ENCODE data around the gene ATAD3B.
"Not testable (repeated sequence)": the region's sequence is repeated elsewhere in the genome, so short reads cannot be mapped to it uniquely, and the experiment has no call there.

ATAD3B gene

DNA sequence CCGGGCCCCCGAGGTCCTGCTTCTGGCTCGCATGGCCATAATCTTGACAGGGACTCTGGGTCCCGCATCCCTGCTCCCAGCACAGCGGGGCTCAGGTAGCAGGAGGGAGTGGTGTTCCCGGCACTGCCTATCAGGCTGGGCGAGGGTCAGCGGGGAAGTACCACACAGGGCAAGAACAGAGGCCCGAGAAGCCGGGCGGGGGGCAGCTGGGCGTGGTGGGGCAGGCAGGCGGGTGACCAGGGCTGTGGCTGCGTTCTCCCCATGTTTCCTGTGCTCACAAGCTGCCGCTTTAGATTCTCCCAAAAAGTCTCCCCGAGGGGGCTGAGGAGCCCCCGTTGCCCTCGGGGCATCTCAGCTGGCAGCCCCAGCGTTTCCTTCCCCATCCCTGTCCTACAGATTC is 18.3 kb downstream of the ATAD3B start (continued):
- TF ChIP-seq KLF16 (tag by site-specific recombination; IDR thresholded peaks at IDR 0.05) = no peak
- TF ChIP-seq ZNF341 (tag by site-specific recombination; IDR thresholded peaks at IDR 0.05; ENCODE audit: low read depth) = no peak
- no peak for TF ChIP-seq SALL2 (tag by site-specific recombination; IDR thresholded peaks at IDR 0.05; ENCODE audit: borderline replicate concordance)
- TF ChIP-seq ZNF19 (tag by site-specific recombination; IDR thresholded peaks at IDR 0.05; ENCODE audit: low read depth) = no peak
- no peak for TF ChIP-seq GLI2 (tag by site-specific recombination; IDR thresholded peaks at IDR 0.05; ENCODE audit: borderline replicate concordance, low read depth)

DNA sequence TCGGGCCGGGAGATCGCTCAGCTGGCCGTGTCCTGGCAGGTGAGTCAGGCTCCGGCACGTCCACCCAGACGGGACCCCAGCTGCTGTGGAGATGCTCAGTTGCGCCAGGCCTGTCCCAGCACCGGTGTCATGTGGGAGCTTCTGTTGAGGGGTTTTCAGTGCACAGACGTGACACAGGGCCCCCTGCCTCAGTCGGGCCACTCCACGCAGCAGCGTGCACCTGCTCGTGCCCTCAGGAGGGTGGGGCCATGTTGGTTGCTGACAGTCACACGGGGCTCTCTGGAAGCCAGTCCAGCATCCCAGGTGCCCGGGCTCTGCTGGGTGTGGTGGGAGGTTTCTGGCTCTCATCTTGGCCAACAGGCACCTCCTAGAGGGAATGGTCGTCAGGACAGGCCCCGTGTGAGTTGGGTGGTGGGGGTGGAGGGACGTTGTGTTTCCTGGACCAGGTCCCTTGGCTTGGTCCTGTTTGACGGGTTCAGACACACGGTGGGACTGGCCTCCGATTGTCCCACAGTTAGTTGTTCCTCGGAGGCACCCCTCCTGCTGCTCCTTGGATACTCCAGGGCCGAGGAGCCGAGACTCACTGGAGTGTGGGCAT is 19.2 kb downstream of the ATAD3B start:
- Histone ChIP-seq H3K4me3 (ENCODE audit: low read depth, low read length) (no peak overlapping the region), H3K4me1 (ENCODE audit: control insufficient read depth, insufficient read depth, low read length) (no peaks in the 10 kb centered on the region), H3K27ac (ENCODE audit: extremely low read depth, low read depth, low read length) (no peak overlapping the region), H3K36me3 (ENCODE audit: control insufficient read depth in 2 of 2, insufficient read depth in 1 of 2, low read length in 2 of 2) (peaks cover 21 to 90% of the 10 kb centered on the region in 2 experiments; a peak in 2 of 3 replicates), H3K9me3 (ENCODE audit: control insufficient read depth, insufficient read depth, low read depth, low read length) (no peaks in the 10 kb centered on the region)
- CTCF ChIA-PET = no interaction called here
- no peak for TF ChIP-seq ZNF211 (tag by site-specific recombination; IDR thresholded peaks at IDR 0.05; ENCODE audit: low read depth)
- TF ChIP-seq ZNF214 (tag by site-specific recombination; IDR thresholded peaks at IDR 0.05; ENCODE audit: borderline replicate concordance) = no peak
- no peak for TF ChIP-seq ZNF555 (tag by site-specific recombination; conservative IDR thresholded peaks at IDR 0.05)
- no peak for TF ChIP-seq ZNF785 (tag by site-specific recombination; IDR thresholded peaks at IDR 0.05)
- no peak for TF ChIP-seq MZF1 (tag by site-specific recombination; IDR thresholded peaks at IDR 0.05; ENCODE audit: borderline replicate concordance)
- TF ChIP-seq ZNF791 (tag by site-specific recombination; IDR thresholded peaks at IDR 0.05) = no peak
- POLR2A ChIA-PET = no interaction called here

DNA sequence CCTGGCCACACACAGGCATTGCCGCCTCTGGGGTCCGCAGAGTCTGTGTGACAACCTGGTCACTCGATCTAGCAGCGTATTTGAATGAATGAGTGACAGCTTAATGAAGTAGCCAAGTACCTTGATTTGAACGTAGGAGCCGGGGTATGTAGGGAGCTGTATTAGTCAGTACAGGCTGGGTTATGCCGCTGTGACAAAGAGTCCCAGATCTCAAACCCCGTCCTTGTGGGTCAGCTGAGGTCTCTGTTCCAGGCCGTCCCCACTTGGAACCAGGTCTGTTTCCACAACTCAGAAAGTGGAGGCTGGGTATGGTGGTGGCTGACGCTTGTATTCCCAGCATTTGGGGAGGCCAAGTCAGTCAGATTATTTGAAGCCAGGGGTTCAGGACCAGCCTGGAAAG is 20.0 kb downstream of the ATAD3B start:
- Histone ChIP-seq H3K9me3 (ENCODE audit: control insufficient read depth, insufficient read depth, low read depth, low read length) (no peaks in the 10 kb centered on the region), H3K36me3 (ENCODE audit: control insufficient read depth in 2 of 2, insufficient read depth in 1 of 2, low read length in 2 of 2) (peaks cover 21 to 90% of the 10 kb centered on the region in 2 experiments; a peak in 2 of 3 replicates), H3K27ac (ENCODE audit: extremely low read depth, low read depth, low read length) (no peak overlapping the region), H3K4me1 (ENCODE audit: control insufficient read depth, insufficient read depth, low read length) (no peaks in the 10 kb centered on the region), H3K4me3 (ENCODE audit: low read depth, low read length) (no peak overlapping the region)
- TF ChIP-seq ZBTB7A (tag by site-specific recombination; IDR thresholded peaks at IDR 0.05; ENCODE audit: low read depth) (no peak), ZNF19 (tag by site-specific recombination; IDR thresholded peaks at IDR 0.05; ENCODE audit: low read depth) (no peak), KLF16 (tag by site-specific recombination; IDR thresholded peaks at IDR 0.05) (no peak), RBAK (tag by site-specific recombination; IDR thresholded peaks at IDR 0.05) (peak; percentile 72; the same call in 1 of the 2 replicates), ZNF266 (tag by site-specific recombination; IDR thresholded peaks at IDR 0.05; ENCODE audit: low read depth) (no peak), WT1 (tag by site-specific recombination; IDR thresholded peaks at IDR 0.05) (no peak)
- ChIA-PET CTCF (interaction anchor here (0.8 kb wide), 1 partner anchor 251 kb away, joined by 3 read pairs; no protein-coding TSS in a partner anchor), POLR2A (no interaction called here)

DNA sequence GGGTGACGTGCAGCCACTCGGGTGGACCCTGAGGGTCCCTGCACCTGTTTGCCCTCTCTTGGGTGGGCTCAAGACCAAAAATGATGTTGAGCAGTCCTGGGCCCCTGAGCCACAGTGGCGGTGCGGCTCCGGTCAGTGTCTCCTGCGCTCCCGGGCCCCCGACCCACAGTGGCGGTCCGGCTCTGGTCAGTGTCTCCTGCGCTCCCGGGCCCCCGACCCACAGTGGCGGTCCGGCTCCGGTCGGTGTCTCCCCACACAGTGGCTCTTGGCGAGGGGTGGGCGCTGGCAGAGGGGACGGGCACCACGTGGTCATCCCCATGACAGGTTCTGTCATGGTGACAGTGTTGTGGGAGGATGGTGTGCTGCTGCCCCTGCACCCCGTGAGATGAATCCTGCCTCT is 22.7 kb downstream of the ATAD3B start:
- H3K36me3 ChIP-seq (ENCODE audit: control insufficient read depth in 2 of 2, insufficient read depth in 1 of 2, low read length in 2 of 2) = peaks cover 13 to 66% of the 10 kb centered on the region in 2 experiments; a peak in 2 of 3 replicates
- H3K27ac ChIP-seq (ENCODE audit: extremely low read depth, low read depth, low read length); H3K9me3 ChIP-seq (ENCODE audit: control insufficient read depth, insufficient read depth, low read depth, low read length); POLR2A ChIA-PET; H3K4me1 ChIP-seq (ENCODE audit: control insufficient read depth, insufficient read depth, low read length); H3K4me3 ChIP-seq (ENCODE audit: low read depth, low read length): not testable (repeated sequence)
- CTCF ChIA-PET = interaction anchor here (2.6 kb wide), 1 partner anchor 11 kb away, joined by 9 read pairs; no protein-coding TSS in a partner anchor

DNA sequence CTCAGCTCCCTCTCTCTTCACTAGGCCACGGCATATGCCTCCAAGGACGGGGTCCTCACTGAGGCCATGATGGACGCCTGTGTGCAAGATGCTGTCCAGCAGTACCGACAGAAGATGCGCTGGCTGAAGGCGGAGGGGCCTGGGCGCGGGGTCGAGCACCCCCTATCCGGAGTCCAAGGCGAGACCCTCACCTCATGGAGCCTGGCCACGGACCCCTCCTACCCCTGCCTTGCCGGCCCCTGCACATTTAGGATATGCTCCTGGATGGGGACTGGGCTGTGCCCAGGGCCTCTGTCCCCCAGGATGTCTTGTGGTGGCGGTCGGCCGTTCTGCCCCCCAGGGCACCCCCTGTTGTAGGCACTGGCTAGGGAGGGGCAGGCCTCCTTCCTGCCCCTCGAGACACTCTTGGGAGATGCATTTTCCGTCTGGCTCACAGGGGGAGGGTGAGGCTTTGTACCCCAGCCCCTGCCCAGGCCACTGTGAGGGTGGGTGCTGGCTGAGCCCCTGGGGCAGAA is 24.0 kb downstream of the ATAD3B start:
- H3K4me3 ChIP-seq (ENCODE audit: low read depth, low read length); POLR2A ChIA-PET; H3K4me1 ChIP-seq (ENCODE audit: control insufficient read depth, insufficient read depth, low read length); H3K9me3 ChIP-seq (ENCODE audit: control insufficient read depth, insufficient read depth, low read depth, low read length); CTCF ChIA-PET; H3K27ac ChIP-seq (ENCODE audit: extremely low read depth, low read depth, low read length): not testable (repeated sequence)
- H3K36me3 ChIP-seq (ENCODE audit: control insufficient read depth in 2 of 2, insufficient read depth in 1 of 2, low read length in 2 of 2) = peaks cover 13 to 53% of the 10 kb centered on the region in 2 experiments; a peak in 2 of 3 replicates

All from HEK293 (cell line).